GM18508 (cell line): ENCODE data around the gene NXN.
"Not testable (repeated sequence)": the region's sequence is repeated elsewhere in the genome, so short reads cannot be mapped to it uniquely, and the experiment has no call there.

ENCODE experiments used
- ATAC-seq: cut with Tn5 transposase; IDR thresholded peaks from one replicate; pipeline ENCODE4 v1.9.1; 2021; ENCODE audit warnings: moderate number of reproducible peaks; ENCODE audit not compliant: insufficient read depth, unreplicated experiment

The NXN gene

GRCh38 chr17:1007310-1008007, 27.9 kb upstream of the NXN start:
- ATAC-seq, result no peak

- ATAC-seq, result no peak
Measured at GRCh38 chr17:1006054-1006453, 26.5 kb upstream of the NXN start.

GRCh38 chr17:1005361-1005946, 25.9 kb upstream of the NXN start:
- no peak for ATAC-seq

- ATAC-seq, result no peak
Measured at GRCh38 chr17:1004769-1005295, 25.3 kb upstream of the NXN start.

- no peak for ATAC-seq
Measured at GRCh38 chr17:1003972-1004768, 24.6 kb upstream of the NXN start.

- ATAC-seq, result no peak
Measured at GRCh38 chr17:1003633-1003971, 24.0 kb upstream of the NXN start.

- no peak for ATAC-seq
Measured at GRCh38 chr17:1002771-1003555, 23.4 kb upstream of the NXN start.

GRCh38 chr17:1002412-1002753, 22.8 kb upstream of the NXN start:
- no peak for ATAC-seq

GRCh38 chr17:1001640-1002411, 22.2 kb upstream of the NXN start:
- ATAC-seq, result no peak

GRCh38 chr17:1000597-1001461, 21.3 kb upstream of the NXN start:
- ATAC-seq, result no peak

- ATAC-seq, result no peak
Measured at GRCh38 chr17:998111-998510, 18.5 kb upstream of the NXN start.

- peak; percentile 67 for ATAC-seq
Measured at GRCh38 chr17:996554-997344, 17.2 kb upstream of the NXN start, which contains the start of gene TIMM22. TIMM22 (plus strand) TSS chr17:997129; CDS start chr17:997143, 14 bp downstream.

GRCh38 chr17:995324-995723, 15.7 kb upstream of the NXN start:
- ATAC-seq, result not testable (repeated sequence)

GRCh38 chr17:992933-993332, 13.4 kb upstream of the NXN start:
- no peak for ATAC-seq

- no peak for ATAC-seq
Measured at GRCh38 chr17:988561-988960, 9.0 kb upstream of the NXN start.

- no peak for ATAC-seq
Measured at GRCh38 chr17:987931-988330, 8.4 kb upstream of the NXN start.

- ATAC-seq, result no peak
Measured at GRCh38 chr17:986322-986929, 6.8 kb upstream of the NXN start.

GRCh38 chr17:983921-984320, 4.3 kb upstream of the NXN start:
- ATAC-seq, result no peak
